Upper lobe of left lung (tissue), 6 donors: Measurements from ENCODE around the gene KLHDC10. TPM values are rescaled to one million over a fixed set of nuclear protein-coding genes. Genes with fewer than 3 reads are reported as not detected.

Source experiments
- ATAC-seq, 2 donors: fragments of 200-7000 bp; cut with Tn5 transposase; one replicate each; pipeline ENCODE4 v1.9.1; 2022; ENCODE audit warnings: mild to moderate bottlenecking in 2 of 2, moderate library complexity in 2 of 2; ENCODE audit not compliant: low FRiP score in 2 of 2
- DNase-seq, 2 donors: peaks; one replicate each; pipeline ENCODE4 v3.0.0-alpha.2; 2019 to 2020
- H3K27ac ChIP-seq, 4 donors: fragments of 200-600 bp; sonication (generic); one replicate each; pipeline ENCODE4 v1.5.1; 2016 to 2019
- H3K27me3 ChIP-seq, 4 donors: fragments of 200-600 bp; sonication (generic); one replicate each; pipeline ENCODE4 v1.5.1; 2017 to 2019
- H3K36me3 ChIP-seq, 4 donors: fragments of 200-600 bp; sonication (generic); one replicate each; pipeline ENCODE4 v1.5.1; 2016 to 2019
- H3K4me1 ChIP-seq, 4 donors: fragments of 200-600 bp; sonication (generic); one replicate each; pipeline ENCODE4 v1.5.1; 2018 to 2019
- H3K4me3 ChIP-seq, 4 donors: fragments of 200-600 bp; sonication (generic); one replicate each; pipeline ENCODE4 v1.5.1; 2017 to 2019; ENCODE audit warnings: mild to moderate bottlenecking in 2 of 4, moderate library complexity in 1 of 4
- H3K9me3 ChIP-seq, 4 donors: fragments of 200-600 bp; sonication (generic); one replicate each; pipeline ENCODE4 v1.5.1; 2018 to 2019
- CTCF ChIP-seq, 6 experiments: fragments of 450-650 bp in 4 of 6; fragments of 200-600 bp in 2 of 6; sonication (generic) in 2 of 6; IDR thresholded peaks; one replicate each; pipeline ENCODE4 v1.5.1; 2016 to 2019; ENCODE audit warnings: antibody characterized with exemption in 6 of 6
- EP300 ChIP-seq, 4 donors: sonication (generic); formaldehyde crosslinking; IDR thresholded peaks; one replicate each; pipeline ENCODE4 v1.5.1; 2017; ENCODE audit warnings: antibody characterized with exemption in 4 of 4, control low read depth in 2 of 4
- POLR2A ChIP-seq, 4 donors: fragments of 450-650 bp; IDR thresholded peaks; one replicate each; pipeline ENCODE4 v1.5.1; 2016 to 2017; ENCODE audit warnings: antibody characterized with exemption in 4 of 4, mild to moderate bottlenecking in 2 of 4
- POLR2AphosphoS5 ChIP-seq, 2 donors: sonication (generic); formaldehyde crosslinking; IDR thresholded peaks; one replicate each; pipeline ENCODE4 v1.5.1; 2017; ENCODE audit warnings: antibody characterized with exemption in 2 of 2
- WGBS, 2 donors: methylation state at CpG; one replicate each; pipeline ENCODE4 v1.1.5; 2017 to 2018; 5-methylcytosine and 5-hydroxymethylcytosine counted together
- total RNA-seq, 6 donors: library from RNA; depleted of rRNA in 4 of 6; stranded (reverse); fragments of >200 nt in 4 of 6; gene quantifications; one replicate each; pipeline versions ENCODE4 v1.1.0 to v1.2.1, GENCODE V29; 2016 to 2021
- donor health status: DM: no; HTN: no; CAD: no; lungs with moderate emphysema.
- donor health status: DM: no; HTN: yes; CAD: no; lungs with severe emphysema.

Gene KLHDC10
- total RNA-seq, 6 donors from 2014 or later = 8.8 to 33.9 (median 25.3) TPM

- Histone ChIP-seq H3K36me3 (no peaks in the 10 kb centered on the region), H3K27me3 (no peaks in the 10 kb centered on the region), H3K27ac (no peak overlapping the region), H3K9me3 (no peaks in the 10 kb centered on the region), H3K4me1 (peaks cover 3 to 13% (median 11%) of the 10 kb centered on the region in 4 donors), H3K4me3 (no peak overlapping the region)
- no peak for ATAC-seq
- TF ChIP-seq POLR2AphosphoS5 (IDR thresholded peaks at IDR 0.05) (no peak), EP300 (IDR thresholded peaks at IDR 0.05) (no peak), CTCF (IDR thresholded peaks at IDR 0.05) (no peak), POLR2A (IDR thresholded peaks at IDR 0.05) (no peak)
- 81 to 86% methylated on average over 1 of the region's 1 CpG for WGBS, 2 donors
- no peak for DNase-seq
Observed at GRCh38 chr7:130087364-130087763, 17.0 kb downstream of the KLHDC10 start.

GRCh38 chr7:130090745-130091532 lies 20.6 kb downstream of the KLHDC10 start:
- no peaks in the 10 kb centered on the region for H3K27me3 ChIP-seq
- H3K9me3 ChIP-seq = no peaks in the 10 kb centered on the region
- WGBS, 2 donors = 59 to 72% methylated on average over 4 of the region's 4 CpGs
- H3K36me3 ChIP-seq = no peaks in the 10 kb centered on the region
- ATAC-seq = no peak
- no peak overlapping the region for H3K27ac ChIP-seq
- DNase-seq = no peak
- no peak overlapping the region for H3K4me3 ChIP-seq
- peaks cover 3 to 6% (median 5%) of the 10 kb centered on the region in 4 donors for H3K4me1 ChIP-seq
- TF ChIP-seq POLR2A (IDR thresholded peaks at IDR 0.05) = no peak
- no peak for TF ChIP-seq CTCF (IDR thresholded peaks at IDR 0.05)
- no peak for TF ChIP-seq POLR2AphosphoS5 (IDR thresholded peaks at IDR 0.05)
- TF ChIP-seq EP300 (IDR thresholded peaks at IDR 0.05) = no peak

DNA sequence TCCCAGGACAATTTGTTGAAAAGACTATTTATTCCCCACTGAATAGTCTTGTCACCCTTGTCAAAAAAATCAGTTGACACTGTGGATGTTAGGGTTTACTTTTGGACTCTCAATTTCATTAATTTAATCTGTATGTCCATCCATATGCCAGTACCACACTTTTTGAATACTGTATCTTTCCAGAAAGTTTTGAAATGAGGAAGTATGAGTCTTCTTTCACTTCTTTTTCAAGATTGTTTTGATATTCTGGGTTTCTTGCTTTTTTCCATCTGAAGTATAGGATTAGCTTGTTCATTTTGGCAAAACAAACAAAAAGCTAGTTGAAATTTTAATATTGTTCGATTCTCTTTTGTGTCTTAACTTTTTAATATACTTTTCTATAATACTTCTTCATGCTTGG lies 21.7 kb downstream of the KLHDC10 start:
- H3K4me3 ChIP-seq = no peak overlapping the region
- no peaks in the 10 kb centered on the region for H3K27me3 ChIP-seq
- peaks cover 3 to 8% (median 4%) of the 10 kb centered on the region in 4 donors for H3K4me1 ChIP-seq
- DNase-seq (no peak), ATAC-seq (no peak)
- H3K36me3 ChIP-seq = no peaks in the 10 kb centered on the region
- H3K9me3 ChIP-seq = no peaks in the 10 kb centered on the region
- H3K27ac ChIP-seq = no peak overlapping the region
- 93 to 100% methylated on average over 1 of the region's 1 CpG for WGBS, 2 donors
- no peak for TF ChIP-seq POLR2AphosphoS5 (IDR thresholded peaks at IDR 0.05)
- TF ChIP-seq CTCF (IDR thresholded peaks at IDR 0.05) = no peak

- DNase-seq (no peak), ATAC-seq (no peak)
- TF ChIP-seq EP300 (IDR thresholded peaks at IDR 0.05) = no peak
- TF ChIP-seq POLR2A (IDR thresholded peaks at IDR 0.05) = no peak
- TF ChIP-seq POLR2AphosphoS5 (IDR thresholded peaks at IDR 0.05) = no peak
- TF ChIP-seq CTCF (IDR thresholded peaks at IDR 0.05) = no peak
- 91 to 93% methylated on average over 2 of the region's 2 CpGs for WGBS, 2 donors
- Histone ChIP-seq H3K4me1 (peaks cover 0 to 8% (median 4%) of the 10 kb centered on the region in 4 donors), H3K9me3 (no peaks in the 10 kb centered on the region), H3K27ac (no peak overlapping the region), H3K4me3 (no peak overlapping the region), H3K27me3 (no peaks in the 10 kb centered on the region), H3K36me3 (no peaks in the 10 kb centered on the region)
Observed at GRCh38 chr7:130092598-130092997, 22.3 kb downstream of the KLHDC10 start.

- ATAC-seq (peak in 1 of 2 donors; percentile 50), DNase-seq (no peak)
- 21 to 29% methylated on average over 1 of the region's 1 CpG for WGBS, 2 donors
- H3K4me3 ChIP-seq = no peak overlapping the region
- H3K9me3 ChIP-seq = no peaks in the 10 kb centered on the region
- H3K4me1 ChIP-seq = peaks cover 0 to 8% (median 4%) of the 10 kb centered on the region in 4 donors
- H3K27ac ChIP-seq = no peak overlapping the region
- no peaks in the 10 kb centered on the region for H3K36me3 ChIP-seq
- H3K27me3 ChIP-seq = no peaks in the 10 kb centered on the region
- TF ChIP-seq POLR2AphosphoS5 (IDR thresholded peaks at IDR 0.05) = no peak
- no peak for TF ChIP-seq POLR2A (IDR thresholded peaks at IDR 0.05)
- no peak for TF ChIP-seq EP300 (IDR thresholded peaks at IDR 0.05)
- no peak for TF ChIP-seq CTCF (IDR thresholded peaks at IDR 0.05)
Observed at GRCh38 chr7:130095812-130096211, 25.5 kb downstream of the KLHDC10 start.
